ENCODE results near the gene TRIP12.
"Not testable (repeated sequence)": the region's sequence is repeated elsewhere in the genome, so short reads cannot be mapped to it uniquely, and the experiment has no call there.

The TRIP12 gene

DNA sequence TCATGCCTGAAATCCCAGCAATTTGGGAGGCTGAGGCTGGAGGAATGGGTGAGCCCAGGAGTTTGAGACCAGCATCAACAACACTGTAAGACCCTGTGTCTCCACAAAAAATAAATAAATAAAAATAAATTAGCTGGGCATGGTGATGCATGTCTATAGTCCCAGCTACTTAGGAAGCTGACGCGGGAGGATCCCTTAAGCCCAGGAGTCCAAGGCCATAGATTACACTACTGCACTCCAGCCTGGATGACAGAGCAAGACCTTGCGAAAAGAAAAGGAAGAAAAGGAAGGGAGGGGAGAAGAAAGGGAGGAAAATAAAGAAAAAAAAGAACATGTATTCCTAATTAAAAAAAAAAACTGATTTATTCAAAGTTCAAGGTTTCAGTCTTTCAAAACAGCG is 78.2 kb downstream of the TRIP12 start:
- no peak overlapping the region for H3K27ac ChIP-seq (ENCODE audit: low read length)
- H3K27me3 ChIP-seq (ENCODE audit: insufficient read depth, low read length): no peaks in the 10 kb centered on the region
- no peaks in the 10 kb centered on the region for H3K9me3 ChIP-seq (ENCODE audit: insufficient read depth, low read depth, low read length)
- H3K9ac ChIP-seq (ENCODE audit: low read depth, low read length): no peak overlapping the region
- no peak overlapping the region for H3K4me3 ChIP-seq (ENCODE audit: low read length)
- H3K4me1 ChIP-seq (ENCODE audit: insufficient read depth, low read length): peaks cover 2% of the 10 kb centered on the region; the same call in 1 of the 2 replicates
- H3K36me3 ChIP-seq (ENCODE audit: insufficient read depth, low read depth, low read length): peaks cover 30% of the 10 kb centered on the region

DNA sequence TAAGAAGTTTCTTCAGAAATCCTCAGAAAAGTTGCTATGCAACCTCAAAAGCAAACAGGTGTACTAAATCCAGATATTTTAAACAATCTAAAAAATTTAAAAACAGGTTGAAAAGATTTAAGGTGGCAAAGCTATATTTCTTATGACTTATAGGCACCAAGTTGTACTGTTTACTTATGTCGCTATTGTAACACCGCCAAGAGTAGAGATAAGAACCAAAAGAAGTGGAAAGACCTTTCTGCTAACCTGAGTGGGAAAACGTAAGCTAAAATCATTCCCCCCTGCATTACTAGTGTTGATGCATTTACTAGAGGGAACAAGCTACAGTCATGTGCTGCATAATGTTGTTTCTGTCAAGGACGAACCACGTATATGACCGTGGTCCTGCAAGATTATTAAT is 83.1 kb downstream of the TRIP12 start:
- H3K36me3 ChIP-seq (ENCODE audit: insufficient read depth, low read depth, low read length): peaks cover 48% of the 10 kb centered on the region

DNA sequence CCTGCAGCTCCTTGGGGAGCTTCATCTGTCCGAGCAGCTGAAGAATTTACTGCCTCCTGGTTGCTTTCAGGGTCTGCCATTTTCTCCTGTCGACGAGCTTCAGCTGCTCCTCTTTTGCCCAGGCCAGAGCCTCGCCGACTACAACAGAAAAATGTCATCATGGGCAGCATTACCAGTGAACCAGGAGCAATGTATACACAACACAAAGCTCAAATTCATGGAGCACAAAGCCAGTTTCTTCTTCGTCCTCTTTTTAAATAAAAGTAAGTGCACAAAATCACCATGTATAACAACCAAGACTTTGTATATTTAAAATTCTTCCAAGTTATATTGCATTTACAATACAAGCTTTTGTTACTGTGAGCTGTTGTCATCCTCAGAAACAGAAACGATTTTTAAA is 85.0 kb downstream of the TRIP12 start:
- H3K9me3 ChIP-seq (ENCODE audit: insufficient read depth, low read depth, low read length): no peaks in the 10 kb centered on the region
- no peaks in the 10 kb centered on the region for H3K27me3 ChIP-seq (ENCODE audit: insufficient read depth, low read length)
- H3K36me3 ChIP-seq (ENCODE audit: insufficient read depth, low read depth, low read length): peaks cover 48% of the 10 kb centered on the region
- no peak overlapping the region for H3K27ac ChIP-seq (ENCODE audit: low read length)
- H3K9ac ChIP-seq (ENCODE audit: low read depth, low read length): no peak overlapping the region
- H3K4me3 ChIP-seq (ENCODE audit: low read length): no peak overlapping the region
- H3K4me1 ChIP-seq (ENCODE audit: insufficient read depth, low read length): no peaks in the 10 kb centered on the region

More for the DNA sequence above, 83.1 kb downstream of the TRIP12 start:
- no peaks in the 10 kb centered on the region for H3K27me3 ChIP-seq (ENCODE audit: insufficient read depth, low read length)
- no peaks in the 10 kb centered on the region for H3K9me3 ChIP-seq (ENCODE audit: insufficient read depth, low read depth, low read length)
- H3K4me1 ChIP-seq (ENCODE audit: insufficient read depth, low read length): no peaks in the 10 kb centered on the region
- no peak overlapping the region for H3K27ac ChIP-seq (ENCODE audit: low read length)
- no peak overlapping the region for H3K4me3 ChIP-seq (ENCODE audit: low read length)
- no peak overlapping the region for H3K9ac ChIP-seq (ENCODE audit: low read depth, low read length)

GRCh38 chr2:229835596-229836283 is 86.1 kb downstream of the TRIP12 start:
- H3K27ac ChIP-seq (ENCODE audit: low read length): no peak overlapping the region
- H3K27me3 ChIP-seq (ENCODE audit: insufficient read depth, low read length): no peaks in the 10 kb centered on the region
- no peak overlapping the region for H3K9ac ChIP-seq (ENCODE audit: low read depth, low read length)
- no peaks in the 10 kb centered on the region for H3K9me3 ChIP-seq (ENCODE audit: insufficient read depth, low read depth, low read length)
- H3K36me3 ChIP-seq (ENCODE audit: insufficient read depth, low read depth, low read length): peaks cover 54% of the 10 kb centered on the region
- H3K4me1 ChIP-seq (ENCODE audit: insufficient read depth, low read length): no peaks in the 10 kb centered on the region
- no peak overlapping the region for H3K4me3 ChIP-seq (ENCODE audit: low read length)

DNA sequence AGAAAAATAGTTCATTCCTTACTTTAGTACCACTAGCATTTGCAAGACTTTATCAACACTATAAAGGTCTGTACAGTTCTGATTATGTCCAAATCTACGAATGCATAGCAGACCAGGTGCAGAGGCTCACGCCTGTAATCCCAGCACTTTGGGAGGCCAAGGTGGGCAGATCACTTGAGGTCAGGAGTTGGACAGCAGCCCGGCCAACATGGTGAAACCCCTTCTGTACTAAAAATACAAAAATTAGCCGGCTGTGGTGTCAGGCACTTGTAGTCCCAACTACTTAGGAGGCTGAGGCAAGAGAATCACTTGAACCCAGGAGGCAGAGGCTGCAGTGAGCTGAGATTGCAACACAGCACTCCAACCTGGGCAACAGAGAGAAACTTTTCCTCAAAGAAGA is 87.4 kb downstream of the TRIP12 start:
- H3K4me3 ChIP-seq (ENCODE audit: low read length); H3K4me1 ChIP-seq (ENCODE audit: insufficient read depth, low read length); H3K9me3 ChIP-seq (ENCODE audit: insufficient read depth, low read depth, low read length); H3K9ac ChIP-seq (ENCODE audit: low read depth, low read length); H3K27ac ChIP-seq (ENCODE audit: low read length); H3K27me3 ChIP-seq (ENCODE audit: insufficient read depth, low read length): not testable (repeated sequence)
- peaks cover 53% of the 10 kb centered on the region for H3K36me3 ChIP-seq (ENCODE audit: insufficient read depth, low read depth, low read length)

- Histone ChIP-seq H3K9ac (ENCODE audit: low read depth, low read length) (no peak overlapping the region), H3K9me3 (ENCODE audit: insufficient read depth, low read depth, low read length) (no peaks in the 10 kb centered on the region), H3K4me1 (ENCODE audit: insufficient read depth, low read length) (no peaks in the 10 kb centered on the region), H3K27ac (ENCODE audit: low read length) (no peak overlapping the region), H3K27me3 (ENCODE audit: insufficient read depth, low read length) (no peaks in the 10 kb centered on the region), H3K36me3 (ENCODE audit: insufficient read depth, low read depth, low read length) (peaks cover 64% of the 10 kb centered on the region), H3K4me3 (ENCODE audit: low read length) (no peak overlapping the region)
These were observed 89.3 kb downstream of the TRIP12 start for GRCh38 chr2:229832510-229832898.

DNA sequence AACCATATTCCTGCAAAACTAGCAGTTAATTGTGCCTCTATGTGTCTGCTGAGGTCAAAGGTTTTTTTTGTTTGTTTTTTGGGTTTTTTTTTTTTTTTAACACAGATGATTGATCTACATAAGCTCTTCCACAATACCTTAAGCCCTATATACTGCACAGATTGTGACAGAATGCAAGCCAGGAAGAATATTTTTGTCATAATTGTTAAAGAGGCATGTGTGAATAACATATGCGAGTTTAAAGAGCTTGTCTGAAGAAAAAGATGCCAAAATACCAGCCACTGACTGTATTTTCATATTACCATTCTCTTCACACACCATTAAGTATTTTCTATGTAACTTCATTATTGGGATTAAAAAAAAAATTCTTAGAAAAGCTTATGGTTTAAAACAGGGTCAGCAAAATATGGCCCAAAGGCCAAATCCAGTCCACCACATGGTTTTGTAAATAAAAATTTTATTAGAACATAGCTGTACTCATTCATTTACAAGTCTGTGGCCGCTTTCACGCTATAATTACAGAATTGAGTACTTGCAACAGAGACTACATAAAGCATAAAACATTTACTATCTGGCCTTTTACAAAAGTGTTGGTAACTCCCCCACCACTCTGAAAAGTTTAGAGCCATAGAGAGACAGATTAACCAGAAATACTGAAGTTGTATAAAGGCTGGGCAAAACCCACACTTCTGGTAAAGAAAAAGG is 89.9 kb downstream of the TRIP12 start:
- Histone ChIP-seq H3K4me1 (ENCODE audit: insufficient read depth, low read length) (no peaks in the 10 kb centered on the region), H3K9me3 (ENCODE audit: insufficient read depth, low read depth, low read length) (no peaks in the 10 kb centered on the region), H3K4me3 (ENCODE audit: low read length) (no peak overlapping the region), H3K9ac (ENCODE audit: low read depth, low read length) (no peak overlapping the region), H3K36me3 (ENCODE audit: insufficient read depth, low read depth, low read length) (peaks cover 66% of the 10 kb centered on the region), H3K27me3 (ENCODE audit: insufficient read depth, low read length) (no peaks in the 10 kb centered on the region), H3K27ac (ENCODE audit: low read length) (no peak overlapping the region)

- no peaks in the 10 kb centered on the region for H3K4me1 ChIP-seq (ENCODE audit: insufficient read depth, low read length)
- no peak overlapping the region for H3K27ac ChIP-seq (ENCODE audit: low read length)
- H3K4me3 ChIP-seq (ENCODE audit: low read length): no peak overlapping the region
- no peaks in the 10 kb centered on the region for H3K27me3 ChIP-seq (ENCODE audit: insufficient read depth, low read length)
- no peaks in the 10 kb centered on the region for H3K9me3 ChIP-seq (ENCODE audit: insufficient read depth, low read depth, low read length)
- no peak overlapping the region for H3K9ac ChIP-seq (ENCODE audit: low read depth, low read length)
- peaks cover 50% of the 10 kb centered on the region for H3K36me3 ChIP-seq (ENCODE audit: insufficient read depth, low read depth, low read length)
These were observed 96.3 kb downstream of the TRIP12 start for GRCh38 chr2:229825476-229825875.

- no peak overlapping the region for H3K9ac ChIP-seq (ENCODE audit: low read depth, low read length)
- H3K27me3 ChIP-seq (ENCODE audit: insufficient read depth, low read length): no peaks in the 10 kb centered on the region
- peaks cover 43% of the 10 kb centered on the region for H3K36me3 ChIP-seq (ENCODE audit: insufficient read depth, low read depth, low read length)
- H3K4me3 ChIP-seq (ENCODE audit: low read length): no peak overlapping the region
- no peaks in the 10 kb centered on the region for H3K9me3 ChIP-seq (ENCODE audit: insufficient read depth, low read depth, low read length)
- H3K4me1 ChIP-seq (ENCODE audit: insufficient read depth, low read length): no peaks in the 10 kb centered on the region
- no peak overlapping the region for H3K27ac ChIP-seq (ENCODE audit: low read length)
These were observed 100.5 kb downstream of the TRIP12 start for GRCh38 chr2:229821316-229821715.

GRCh38 chr2:229818230-229818629 is 103.6 kb downstream of the TRIP12 start:
- Histone ChIP-seq H3K27me3 (ENCODE audit: insufficient read depth, low read length) (no peaks in the 10 kb centered on the region), H3K36me3 (ENCODE audit: insufficient read depth, low read depth, low read length) (peaks cover 57% of the 10 kb centered on the region), H3K4me1 (ENCODE audit: insufficient read depth, low read length) (no peaks in the 10 kb centered on the region)

GRCh38 chr2:229815858-229816257 is 106.0 kb downstream of the TRIP12 start:
- peaks cover 69% of the 10 kb centered on the region for H3K36me3 ChIP-seq (ENCODE audit: insufficient read depth, low read depth, low read length)

More at GRCh38 chr2:229818230-229818629, 103.6 kb downstream of the TRIP12 start:
- Histone ChIP-seq H3K27ac (ENCODE audit: low read length) (no peak overlapping the region), H3K9ac (ENCODE audit: low read depth, low read length) (no peak overlapping the region), H3K4me3 (ENCODE audit: low read length) (no peak overlapping the region), H3K9me3 (ENCODE audit: insufficient read depth, low read depth, low read length) (no peaks in the 10 kb centered on the region)

DNA sequence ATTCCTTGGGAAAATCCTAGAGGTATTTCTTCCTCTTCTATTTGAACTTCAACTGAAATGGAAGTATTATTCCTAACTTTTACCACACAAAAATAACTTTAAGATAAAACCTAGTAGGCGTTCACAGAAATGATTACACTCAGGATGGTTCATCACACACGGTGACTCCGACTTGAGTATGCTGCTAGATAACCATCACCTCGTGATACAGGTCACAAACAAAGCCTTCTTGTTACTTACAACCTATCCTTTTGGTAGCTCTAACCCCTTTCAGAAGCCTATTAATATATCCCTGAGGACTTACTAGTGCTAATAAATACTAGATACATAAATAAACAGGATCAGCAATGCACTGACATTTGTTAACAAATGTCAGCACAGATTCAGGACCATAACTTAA is 106.5 kb downstream of the TRIP12 start:
- H3K9ac ChIP-seq (ENCODE audit: low read depth, low read length): no peak overlapping the region
- H3K27ac ChIP-seq (ENCODE audit: low read length): no peak overlapping the region
- H3K4me3 ChIP-seq (ENCODE audit: low read length): no peak overlapping the region
- peaks cover 75% of the 10 kb centered on the region for H3K36me3 ChIP-seq (ENCODE audit: insufficient read depth, low read depth, low read length)
- H3K4me1 ChIP-seq (ENCODE audit: insufficient read depth, low read length): no peaks in the 10 kb centered on the region; the same call in 1 of the 2 replicates
- no peaks in the 10 kb centered on the region for H3K27me3 ChIP-seq (ENCODE audit: insufficient read depth, low read length)
- H3K9me3 ChIP-seq (ENCODE audit: insufficient read depth, low read depth, low read length): no peaks in the 10 kb centered on the region

More at GRCh38 chr2:229815858-229816257, 106.0 kb downstream of the TRIP12 start:
- no peaks in the 10 kb centered on the region; the same call in 1 of the 2 replicates for H3K4me1 ChIP-seq (ENCODE audit: insufficient read depth, low read length)
- no peak overlapping the region for H3K9ac ChIP-seq (ENCODE audit: low read depth, low read length)
- H3K9me3 ChIP-seq (ENCODE audit: insufficient read depth, low read depth, low read length): no peaks in the 10 kb centered on the region
- no peak overlapping the region for H3K4me3 ChIP-seq (ENCODE audit: low read length)
- no peak overlapping the region for H3K27ac ChIP-seq (ENCODE audit: low read length)
- H3K27me3 ChIP-seq (ENCODE audit: insufficient read depth, low read length): no peaks in the 10 kb centered on the region

All from iPS-20b (cell line).